Endothelial cell (in vitro differentiated cells): ENCODE measurements around the gene TRIOBP. TPM values are rescaled to one million over a fixed set of nuclear protein-coding genes. Genes with fewer than 3 reads are reported as not detected.

Experiments used
- DNase-seq: peaks from one replicate; pipeline ENCODE4 v3.0.0; 2021; ENCODE audit warnings: low spot score
- H3K27ac Mint-ChIP-seq: one replicate; pipeline ENCODE4 v1.8.0; 2021; ENCODE audit warnings: mixed read lengths, inconsistent platforms; ENCODE audit not compliant: unreplicated experiment
- H3K27me3 Mint-ChIP-seq: one replicate; pipeline ENCODE4 v1.8.0; 2021; ENCODE audit warnings: mild to moderate bottlenecking, moderate library complexity, mixed read lengths, inconsistent platforms; ENCODE audit not compliant: unreplicated experiment
- H3K36me3 Mint-ChIP-seq: one replicate; pipeline ENCODE4 v1.8.0; 2021; ENCODE audit warnings: mild to moderate bottlenecking, low read depth, mixed read lengths, inconsistent platforms; ENCODE audit not compliant: unreplicated experiment
- H3K4me1 Mint-ChIP-seq: one replicate; pipeline ENCODE4 v1.8.0; 2021; ENCODE audit warnings: mild to moderate bottlenecking, mixed read lengths, inconsistent platforms; ENCODE audit not compliant: unreplicated experiment
- H3K4me3 Mint-ChIP-seq: one replicate; pipeline ENCODE4 v1.8.0; 2021; ENCODE audit warnings: mild to moderate bottlenecking, mixed read lengths, inconsistent platforms; ENCODE audit not compliant: unreplicated experiment
- H3K9me3 Mint-ChIP-seq: one replicate; pipeline ENCODE4 v1.8.0; 2021; ENCODE audit warnings: mixed read lengths, inconsistent platforms; ENCODE audit not compliant: unreplicated experiment
- CTCF ChIP-seq: fragments of 200-600 bp; sonication (generic); IDR thresholded peaks from one replicate; pipeline ENCODE4 v1.5.0; 2021; ENCODE audit warnings: antibody characterized with exemption; ENCODE audit not compliant: unreplicated experiment
- total RNA-seq: library from RNA; stranded (reverse); fragmentation: NEBNext Ultra II Directional; extraction: Animal tissue kit (Norgen Biotek cat#: 25700); gene quantifications from one replicate; pipeline ENCODE4 v1.2.1, GENCODE V29; 2021; ENCODE audit not compliant: unreplicated experiment

TRIOBP gene
- total RNA-seq, 1 donor from 2014 or later: 110 TPM

- DNase-seq: peak; percentile 26
- Mint-ChIP-seq H3K36me3 (peaks cover 4% of the 10 kb centered on the region), H3K27me3 (peaks cover 10% of the 10 kb centered on the region), H3K4me1 (peaks cover 28% of the 10 kb centered on the region), H3K27ac (peak overlapping the region; percentile 90), H3K9me3 (no peaks in the 10 kb centered on the region), H3K4me3 (peak overlapping the region; percentile 89)
- no peak for TF ChIP-seq CTCF
These were observed 106.9 kb downstream of the TRIOBP start for GRCh38 chr22:37803639-37804351.

- Mint-ChIP-seq H3K9me3 (no peaks in the 10 kb centered on the region), H3K27ac (peak overlapping the region; percentile 90), H3K27me3 (peaks cover 11% of the 10 kb centered on the region), H3K4me3 (peak overlapping the region; percentile 89), H3K36me3 (peaks cover 4% of the 10 kb centered on the region), H3K4me1 (peaks cover 28% of the 10 kb centered on the region)
- peak; percentile 28 for DNase-seq
- no peak for TF ChIP-seq CTCF
These were observed 107.6 kb downstream of the TRIOBP start for GRCh38 chr22:37804352-37804880.

GRCh38 chr22:37804881-37805809 is 108.3 kb downstream of the TRIOBP start:
- Mint-ChIP-seq H3K36me3 (peaks cover 4% of the 10 kb centered on the region), H3K4me1 (peaks cover 28% of the 10 kb centered on the region), H3K9me3 (no peaks in the 10 kb centered on the region), H3K27me3 (peaks cover 11% of the 10 kb centered on the region), H3K27ac (peak overlapping the region; percentile 10), H3K4me3 (peak overlapping the region; percentile 90)
- DNase-seq: peak; percentile 91
- TF ChIP-seq CTCF: no peak

GRCh38 chr22:37805810-37806277 is 109.0 kb downstream of the TRIOBP start:
- no peak for DNase-seq

More at GRCh38 chr22:37805810-37806277, 109.0 kb downstream of the TRIOBP start:
- no peaks in the 10 kb centered on the region for H3K9me3 Mint-ChIP-seq
- peaks cover 11% of the 10 kb centered on the region for H3K27me3 Mint-ChIP-seq
- H3K4me3 Mint-ChIP-seq: peak overlapping the region; percentile 90
- no peak for TF ChIP-seq CTCF
- peak overlapping the region; percentile 34 for H3K27ac Mint-ChIP-seq
- H3K36me3 Mint-ChIP-seq: peaks cover 4% of the 10 kb centered on the region
- H3K4me1 Mint-ChIP-seq: peaks cover 28% of the 10 kb centered on the region
